Upper lobe of left lung (tissue), 4 donors: Measurements from ENCODE around the gene MTERF1.

Source experiments
- EP300 ChIP-seq, 4 donors: sonication (generic); formaldehyde crosslinking; IDR thresholded peaks; one replicate each; pipeline ENCODE4 v1.5.1; 2017; ENCODE audit warnings: antibody characterized with exemption in 4 of 4, control low read depth in 2 of 4
- POLR2A ChIP-seq, 4 donors: fragments of 450-650 bp; IDR thresholded peaks; one replicate each; pipeline ENCODE4 v1.5.1; 2016 to 2017; ENCODE audit warnings: antibody characterized with exemption in 4 of 4, mild to moderate bottlenecking in 2 of 4
- TF ChIP-seq, protein P1 (sequence below), 6 experiments: fragments of 450-650 bp in 4 of 6; fragments of 200-600 bp in 2 of 6; sonication (generic) in 2 of 6; IDR thresholded peaks; one replicate each; pipeline ENCODE4 v1.5.1; 2016 to 2019; ENCODE audit warnings: antibody characterized with exemption in 6 of 6

DNA sequence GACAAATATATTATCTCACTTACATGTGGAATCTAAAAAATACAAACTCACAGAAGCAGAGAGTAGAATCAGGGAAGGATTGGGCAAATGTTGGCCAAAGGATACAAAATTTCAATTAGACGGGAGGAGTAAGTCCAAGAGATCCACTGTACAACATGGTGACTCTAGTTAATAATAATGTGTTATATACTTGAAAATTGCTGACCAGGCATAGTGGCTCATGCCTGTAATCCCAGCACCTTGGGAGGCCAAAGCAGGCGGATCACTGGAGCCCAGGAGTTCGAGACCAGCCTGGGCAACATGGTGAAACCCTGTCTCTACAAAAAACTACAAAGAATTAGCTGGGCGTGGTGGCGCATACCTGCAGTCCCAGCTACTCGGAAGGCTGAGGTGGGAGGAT, 16.4 kb downstream of the MTERF1 start:
- TF ChIP-seq, protein P1, sequence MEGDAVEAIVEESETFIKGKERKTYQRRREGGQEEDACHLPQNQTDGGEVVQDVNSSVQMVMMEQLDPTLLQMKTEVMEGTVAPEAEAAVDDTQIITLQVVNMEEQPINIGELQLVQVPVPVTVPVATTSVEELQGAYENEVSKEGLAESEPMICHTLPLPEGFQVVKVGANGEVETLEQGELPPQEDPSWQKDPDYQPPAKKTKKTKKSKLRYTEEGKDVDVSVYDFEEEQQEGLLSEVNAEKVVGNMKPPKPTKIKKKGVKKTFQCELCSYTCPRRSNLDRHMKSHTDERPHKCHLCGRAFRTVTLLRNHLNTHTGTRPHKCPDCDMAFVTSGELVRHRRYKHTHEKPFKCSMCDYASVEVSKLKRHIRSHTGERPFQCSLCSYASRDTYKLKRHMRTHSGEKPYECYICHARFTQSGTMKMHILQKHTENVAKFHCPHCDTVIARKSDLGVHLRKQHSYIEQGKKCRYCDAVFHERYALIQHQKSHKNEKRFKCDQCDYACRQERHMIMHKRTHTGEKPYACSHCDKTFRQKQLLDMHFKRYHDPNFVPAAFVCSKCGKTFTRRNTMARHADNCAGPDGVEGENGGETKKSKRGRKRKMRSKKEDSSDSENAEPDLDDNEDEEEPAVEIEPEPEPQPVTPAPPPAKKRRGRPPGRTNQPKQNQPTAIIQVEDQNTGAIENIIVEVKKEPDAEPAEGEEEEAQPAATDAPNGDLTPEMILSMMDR (IDR thresholded peaks at IDR 0.05): no peak
- TF ChIP-seq POLR2A (IDR thresholded peaks at IDR 0.05) (no peak), EP300 (IDR thresholded peaks at IDR 0.05) (no peak)
